ENCODE data around the gene VPS37B. TPM values are rescaled to one million over a fixed set of nuclear protein-coding genes. Genes with fewer than 3 reads are reported as not detected.

Gene VPS37B
- total and polyA plus RNA-seq, 2 of the 8 experiments (the other 6 are each of a cell fraction or from before 2014, with no cell fraction given): 11.9 to 15.7 TPM

DNA sequence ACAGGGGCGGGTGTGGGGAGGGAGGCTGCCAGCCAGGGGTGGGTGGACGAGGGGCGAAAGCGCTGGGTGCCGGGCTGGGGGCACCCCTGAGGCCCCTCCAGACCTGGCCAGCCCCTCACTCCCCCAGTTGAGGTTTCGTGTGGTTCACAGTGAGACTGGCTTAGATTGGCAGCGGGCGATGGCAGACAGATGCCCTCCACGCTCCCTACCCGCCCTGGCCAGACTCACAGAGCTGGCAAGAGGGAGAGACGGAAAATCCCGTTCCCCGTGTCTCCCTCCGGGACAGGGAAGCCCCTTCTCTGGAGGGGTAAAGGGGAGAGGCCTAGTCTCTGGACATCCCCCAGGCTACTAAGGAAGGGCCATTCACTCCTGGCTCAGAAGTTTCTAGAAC, 33.2 kb upstream of the VPS37B start:
- Histone ChIP-seq H3K23ac (ENCODE audit: insufficient read length) (no peak overlapping the region), H2BK20ac (ENCODE audit: low read length) (no peak overlapping the region), H2BK5ac (ENCODE audit: low read depth, low read length) (no peak overlapping the region), H3K4me2 (ENCODE audit: insufficient read depth in 1 of 2, low read depth in 2 of 2, low read length in 2 of 2) (no peak overlapping the region), H2AFZ (ENCODE audit: low read length) (no peak overlapping the region), H3K27ac (ENCODE audit: low read depth, low read length) (no peak overlapping the region), H2BK15ac (ENCODE audit: low read length) (no peak overlapping the region), H3K56ac (replicated peaks; ENCODE audit: insufficient read length, low read depth, low read length) (no peak overlapping the region), H2BK120ac (replicated peaks; ENCODE audit: low read depth, low read length) (no peak overlapping the region), H3K18ac (ENCODE audit: extremely low read depth, low read length) (no peak overlapping the region), H4K5ac (ENCODE audit: insufficient read length, low read depth, low read length) (no peak overlapping the region), H4K8ac (ENCODE audit: extremely low read depth, insufficient read depth, low read length) (no peak overlapping the region), H3K23me2 (ENCODE audit: low read depth, low read length) (no peaks in the 10 kb centered on the region), H2AK5ac (ENCODE audit: low read depth, low read length) (no peak overlapping the region), H3K36me3 (ENCODE audit: control insufficient read depth in 2 of 4, insufficient read depth in 4 of 4, low read length in 3 of 4) (no peaks in the 10 kb centered on the region), H3K79me1 (ENCODE audit: low read depth, low read length) (no peaks in the 10 kb centered on the region), H3K14ac (ENCODE audit: insufficient read length) (no peak overlapping the region), H3K9ac (replicated peaks in 1 of 4; ENCODE audit: extremely low read depth in 1 of 4, low read depth in 3 of 4, low read length in 3 of 4) (no peak overlapping the region), H4K91ac (replicated peaks; ENCODE audit: insufficient read length, low read length) (no peak overlapping the region), H3K4me1 (replicated peaks in 1 of 4; ENCODE audit: control insufficient read depth in 3 of 4, insufficient read depth in 4 of 4, low read length in 3 of 4) (no peaks in the 10 kb centered on the region; a peak in 1 of 7 replicates), H3K9me3 (ENCODE audit: insufficient read depth in 2 of 2, low read depth in 1 of 2, low read length in 1 of 2) (no peaks in the 10 kb centered on the region), H4K20me1 (replicated peaks in 1 of 2; ENCODE audit: control insufficient read depth in 1 of 2, insufficient read depth in 2 of 2, low read length in 2 of 2) (no peaks in the 10 kb centered on the region), H3K27me3 (replicated peaks in 1 of 4; ENCODE audit: control insufficient read depth in 3 of 4, extremely low read depth in 1 of 4, insufficient read depth in 3 of 4, low read length in 3 of 4) (no peaks in the 10 kb centered on the region), H3K4me3 (ENCODE audit: extremely low read depth in 1 of 4, insufficient read depth in 2 of 4, low read depth in 3 of 4, low read length in 4 of 4) (no peak overlapping the region), H2BK12ac (ENCODE audit: low read depth, low read length) (no peak overlapping the region), H3K79me2 (ENCODE audit: control insufficient read depth in 1 of 2, insufficient read depth in 2 of 2, low read length in 2 of 2) (no peaks in the 10 kb centered on the region), H3K4ac (replicated peaks; ENCODE audit: insufficient read length, low read depth, low read length) (no peak overlapping the region)
- CTCF ChIA-PET (ENCODE audit: partially characterized antibody): interaction anchor here (0.6 to 3.0 kb wide), 5 partner anchors 15 to 350 kb away, joined by 3 to 12 read pairs (median 4); no protein-coding TSS in a partner anchor
- DNase-seq (ENCODE audit: low read depth in 1 of 2, low spot score in 2 of 2) (no peak), FAIRE-seq (no peak)
- TF ChIP-seq JUN (IDR thresholded peaks at IDR 0.05; ENCODE audit: low read depth, low read length): no peak
- no peak for TF ChIP-seq CBX8 (IDR thresholded peaks at IDR 0.05; ENCODE audit: borderline replicate concordance, low read depth, low read length)
- no peak for TF ChIP-seq POU5F1 (IDR thresholded peaks at IDR 0.05; ENCODE audit: low read depth, low read length)
- no peak for TF ChIP-seq RXRA (IDR thresholded peaks at IDR 0.05; ENCODE audit: insufficient read depth, low read depth, low read length)
- TF ChIP-seq TEAD4 (IDR thresholded peaks at IDR 0.05; ENCODE audit: low read depth, low read length): no peak
- no peak for TF ChIP-seq KDM5A (IDR thresholded peaks at IDR 0.05; ENCODE audit: low read length)
- TF ChIP-seq EP300 (IDR thresholded peaks at IDR 0.05; ENCODE audit: borderline replicate concordance in 1 of 2, low read depth in 2 of 2, low read length in 2 of 2): no peak
- no peak for TF ChIP-seq RBBP5 (IDR thresholded peaks at IDR 0.05; ENCODE audit: borderline replicate concordance, low read depth, low read length)
- TF ChIP-seq TAF7 (optimal IDR thresholded peaks at IDR 0.05; ENCODE audit: borderline replicate concordance, low read depth, low read length): no peak
- no peak for TF ChIP-seq USF2 (IDR thresholded peaks at IDR 0.05; ENCODE audit: low read length)
- no peak for TF ChIP-seq RAD21 (IDR thresholded peaks at IDR 0.05 in 1 of 2, conservative IDR thresholded peaks at IDR 0.05 in 1 of 2; ENCODE audit: low read depth in 2 of 2, low read length in 2 of 2)
- POLR2A ChIA-PET (ENCODE audit: partially characterized antibody): no interaction called here
- 91% methylated on average over 8 of the region's 14 CpGs; no CpG with 5 or more reads in 1 of the 2 experiments for WGBS, 2 experiments (ENCODE audit: extremely low coverage in 1 of 2, insufficient coverage in 1 of 2, insufficient read length in 1 of 2, insufficient replicate concordance in 2 of 2, low coverage in 1 of 2, low lambda C conversion rate in 2 of 2, missing lambda C conversion rate in 1 of 2)

All from H1 (cell line).